OCI-LY7 (cell line): ENCODE results near the gene DRD4.
"Not testable (repeated sequence)": the region's sequence is repeated elsewhere in the genome, so short reads cannot be mapped to it uniquely, and the experiment has no call there.

Experiments used
- EZH2phosphoT487 ChIP-seq: fragments of 200-600 bp; sonication (generic); IDR thresholded peaks from 2 replicates; pipeline ENCODE4 v1.6.1; 2018; ENCODE audit warnings: low read depth, borderline replicate concordance, mild to moderate bottlenecking, mixed run types, antibody characterized with exemption, low read length, moderate library complexity, mixed read lengths
- TF ChIP-seq, protein P1 (sequence below): fragments of 200-600 bp; sonication (generic); conservative IDR thresholded peaks from 2 replicates; pipeline ENCODE4 v1.5.1; 2014; ENCODE audit warnings: mild to moderate bottlenecking, antibody characterized with exemption, low read length, moderate library complexity, mixed read lengths

DNA sequence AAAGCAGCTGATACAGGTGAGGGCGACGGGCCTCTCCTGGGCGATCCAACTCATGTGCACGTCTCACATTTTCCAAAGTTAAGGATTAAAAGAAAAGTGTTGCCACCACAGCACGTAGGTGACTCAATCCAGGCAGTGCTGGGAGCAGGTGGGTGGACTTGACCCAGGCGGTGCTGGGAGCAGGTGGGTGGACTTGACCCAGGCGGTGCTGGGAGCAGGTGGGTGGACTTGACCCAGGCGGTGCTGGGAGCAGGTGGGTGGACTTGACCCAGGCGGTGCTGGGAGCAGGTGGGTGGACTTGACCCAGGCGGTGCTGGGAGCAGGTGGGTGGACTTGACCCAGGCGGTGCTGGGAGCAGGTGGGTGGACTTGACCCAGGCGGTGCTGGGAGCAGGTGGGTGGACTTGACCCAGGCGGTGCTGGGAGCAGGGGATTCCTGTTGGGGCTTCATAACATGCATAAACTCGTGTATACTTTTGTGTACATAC is 10.6 kb downstream of the DRD4 start:
- TF ChIP-seq EZH2phosphoT487, result not testable (repeated sequence)
- TF ChIP-seq, protein P1, sequence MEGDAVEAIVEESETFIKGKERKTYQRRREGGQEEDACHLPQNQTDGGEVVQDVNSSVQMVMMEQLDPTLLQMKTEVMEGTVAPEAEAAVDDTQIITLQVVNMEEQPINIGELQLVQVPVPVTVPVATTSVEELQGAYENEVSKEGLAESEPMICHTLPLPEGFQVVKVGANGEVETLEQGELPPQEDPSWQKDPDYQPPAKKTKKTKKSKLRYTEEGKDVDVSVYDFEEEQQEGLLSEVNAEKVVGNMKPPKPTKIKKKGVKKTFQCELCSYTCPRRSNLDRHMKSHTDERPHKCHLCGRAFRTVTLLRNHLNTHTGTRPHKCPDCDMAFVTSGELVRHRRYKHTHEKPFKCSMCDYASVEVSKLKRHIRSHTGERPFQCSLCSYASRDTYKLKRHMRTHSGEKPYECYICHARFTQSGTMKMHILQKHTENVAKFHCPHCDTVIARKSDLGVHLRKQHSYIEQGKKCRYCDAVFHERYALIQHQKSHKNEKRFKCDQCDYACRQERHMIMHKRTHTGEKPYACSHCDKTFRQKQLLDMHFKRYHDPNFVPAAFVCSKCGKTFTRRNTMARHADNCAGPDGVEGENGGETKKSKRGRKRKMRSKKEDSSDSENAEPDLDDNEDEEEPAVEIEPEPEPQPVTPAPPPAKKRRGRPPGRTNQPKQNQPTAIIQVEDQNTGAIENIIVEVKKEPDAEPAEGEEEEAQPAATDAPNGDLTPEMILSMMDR, result not testable (repeated sequence)
